NCI-H345 treated with DMSO at 0.1 percent for 48 hours (cell line): ENCODE measurements around the gene BRI3.

ENCODE experiments used
- DNase-seq: peaks from one replicate; lab custom pipeline; 2025; ENCODE audit not compliant: unreplicated experiment; lab: John Stamatoyannopoulos, UW

BRI3 gene

DNA sequence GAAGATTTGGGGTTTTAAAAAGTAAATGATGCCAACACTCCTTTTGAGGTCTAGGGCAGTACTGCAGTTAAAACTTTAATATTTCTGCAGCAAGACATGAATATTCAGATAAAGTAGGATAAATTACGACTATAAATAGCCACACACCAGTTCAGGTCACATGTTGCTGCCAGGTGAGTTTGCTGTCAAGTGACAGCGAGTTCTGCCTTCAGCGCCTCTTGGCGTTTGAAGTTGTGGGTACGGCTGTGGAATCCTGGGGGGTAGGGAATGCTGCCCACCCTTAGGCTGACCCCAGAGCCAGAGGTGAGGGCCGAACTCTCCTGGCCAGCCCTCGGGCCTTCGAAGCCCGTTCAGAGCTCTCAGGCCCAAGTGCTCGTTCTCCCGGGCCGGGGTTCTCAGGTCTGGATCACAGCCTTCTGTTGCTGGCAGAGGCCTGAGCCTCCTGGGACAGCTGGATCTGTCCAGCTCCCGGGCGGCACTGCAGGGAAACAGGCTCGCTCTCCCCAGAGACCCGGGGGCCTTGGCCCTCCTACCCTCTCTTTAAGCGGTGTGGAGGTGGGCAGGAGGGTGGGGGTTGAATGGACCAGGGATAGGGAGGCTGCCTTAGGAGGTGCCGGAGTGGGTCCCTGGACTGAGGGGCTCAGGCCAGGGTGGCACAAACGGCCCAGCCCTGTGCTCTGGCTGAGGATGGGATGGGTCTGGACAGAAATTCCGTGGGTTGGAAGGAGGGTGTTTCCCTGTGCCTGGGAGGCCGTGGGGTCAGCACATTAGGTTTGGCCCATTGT lies 5.4 kb downstream of the BRI3 start:
- DNase-seq: no peak

- DNase-seq: peak; percentile 28
Observed at GRCh38 chr7:98287486-98287959, 6.0 kb downstream of the BRI3 start.

- DNase-seq: no peak
Observed at GRCh38 chr7:98288064-98288823, 6.8 kb downstream of the BRI3 start.

DNA sequence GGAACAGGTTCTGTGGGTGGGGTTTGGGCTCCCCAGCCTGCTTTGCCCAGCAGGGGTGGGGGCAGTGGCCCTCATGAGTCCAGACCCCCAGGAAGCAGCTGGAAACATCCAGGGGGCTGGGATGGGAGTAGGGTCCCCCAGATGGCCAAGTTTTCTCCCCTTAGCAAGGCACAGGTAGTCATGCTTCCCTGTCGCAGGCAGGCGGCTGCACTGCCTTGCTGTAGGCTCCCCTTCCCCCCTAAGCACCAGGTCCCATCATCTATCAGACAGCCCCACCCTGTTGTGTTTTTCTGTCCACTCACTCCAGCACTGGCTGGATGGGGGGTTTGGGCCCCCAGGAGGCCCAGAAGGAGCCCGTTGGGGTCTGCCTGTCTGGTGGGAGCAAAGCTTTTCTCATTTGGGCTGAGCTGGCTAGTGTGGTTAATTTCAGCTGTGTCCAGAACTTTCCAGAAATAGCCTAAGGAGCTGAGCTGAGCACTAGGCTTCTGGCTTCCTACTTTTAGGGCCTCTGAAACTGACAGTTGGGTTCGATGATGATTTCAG lies 7.9 kb downstream of the BRI3 start:
- no peak for DNase-seq

DNA sequence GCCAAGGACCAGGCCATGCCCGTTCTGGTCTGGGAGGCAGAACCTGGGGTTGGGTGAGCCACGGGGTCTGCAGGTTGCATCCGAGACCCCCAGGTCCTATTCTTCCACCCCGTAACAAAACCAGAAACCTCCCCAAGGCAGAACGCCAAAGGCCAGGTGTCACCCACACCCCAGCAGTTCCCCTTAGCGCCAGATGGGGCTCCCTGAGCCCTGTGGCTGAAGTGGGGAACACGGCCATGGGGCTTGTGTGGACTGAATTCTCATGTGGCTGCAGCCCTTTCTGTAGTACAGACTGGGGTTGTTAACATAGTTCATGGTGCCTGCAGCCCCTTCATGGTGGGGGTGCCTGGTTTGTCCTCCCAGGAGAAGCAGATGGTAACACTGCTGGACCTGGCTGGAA lies 10.2 kb downstream of the BRI3 start:
- DNase-seq: no peak

DNA sequence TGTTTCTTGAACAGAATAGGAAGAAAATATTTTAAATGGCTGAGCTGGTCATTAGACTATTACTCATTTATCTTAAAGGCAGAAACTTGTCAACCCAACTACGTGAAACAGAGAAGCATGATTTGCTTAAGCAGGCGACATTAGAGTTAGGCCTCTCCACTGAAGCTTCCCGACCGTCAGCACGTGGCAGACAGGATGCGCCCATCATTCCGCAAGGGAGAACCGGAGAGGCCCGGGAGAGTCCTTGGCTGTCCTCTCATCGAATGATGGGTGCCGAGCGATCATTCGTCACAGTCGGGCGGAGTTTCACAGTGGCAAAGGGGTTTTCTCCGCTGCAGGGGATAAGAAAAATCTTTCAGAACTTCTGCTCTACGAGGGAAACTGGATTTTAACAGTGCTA lies 11.8 kb downstream of the BRI3 start:
- no peak for DNase-seq

- no peak for DNase-seq
Observed at GRCh38 chr7:98293746-98294145, 12.3 kb downstream of the BRI3 start.

GRCh38 chr7:98294326-98294725 lies 12.8 kb downstream of the BRI3 start:
- no peak for DNase-seq

- DNase-seq: peak; percentile 78
Observed at GRCh38 chr7:98294798-98295382, 13.4 kb downstream of the BRI3 start.

DNA sequence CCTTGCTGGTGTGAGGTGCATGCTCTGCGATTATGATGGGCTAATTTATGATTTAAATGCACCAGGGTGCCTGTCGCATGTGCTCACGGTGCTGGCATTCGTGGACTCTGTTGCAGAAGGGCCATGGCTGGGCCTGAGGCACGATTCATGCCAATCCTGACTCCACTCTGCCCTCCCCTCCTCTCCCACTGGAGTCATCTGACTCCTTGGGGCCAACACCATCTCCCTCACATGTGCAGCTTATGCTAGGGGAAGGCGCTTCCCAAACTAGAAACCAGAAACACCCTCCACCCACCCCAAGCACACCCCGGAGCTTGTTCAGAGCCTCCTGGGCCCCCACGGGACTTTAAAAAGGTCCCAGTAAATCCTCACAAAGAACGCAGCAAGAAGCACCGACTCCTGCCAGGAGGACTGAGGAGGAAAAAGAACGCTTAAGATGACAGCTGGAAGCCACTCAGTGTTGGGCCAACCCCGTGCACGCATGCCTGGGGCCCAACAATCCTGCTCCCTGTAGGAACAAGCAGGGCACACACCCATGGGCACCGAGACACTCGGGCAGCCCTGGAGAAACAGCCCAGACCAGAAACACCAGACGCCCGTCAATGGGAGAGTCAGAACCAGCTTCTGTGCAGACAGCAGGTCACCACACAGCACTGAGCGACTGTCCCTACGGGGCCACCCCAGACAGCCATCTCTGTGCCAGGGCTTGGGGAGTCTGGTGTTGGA lies 14.1 kb downstream of the BRI3 start:
- no peak for DNase-seq

DNA sequence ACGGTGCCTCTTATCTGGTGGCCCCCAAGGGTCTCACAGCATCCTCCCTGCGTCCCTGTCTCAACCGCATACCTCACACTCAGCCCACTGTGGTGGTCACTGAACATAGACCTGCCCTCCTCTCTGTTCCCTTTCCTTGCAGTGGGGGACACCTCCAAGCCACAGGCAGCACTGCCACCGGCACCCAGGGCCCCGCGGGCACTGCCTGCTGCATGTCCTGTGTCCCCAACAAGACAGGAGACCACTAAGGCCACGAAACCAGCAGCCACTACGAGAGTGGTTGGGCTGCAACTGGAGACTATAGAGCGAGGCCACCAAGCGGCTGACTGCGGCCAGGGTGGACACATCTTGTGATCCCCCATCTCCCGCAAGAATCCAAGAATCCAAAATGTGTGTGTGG lies 15.3 kb downstream of the BRI3 start:
- no peak for DNase-seq

DNA sequence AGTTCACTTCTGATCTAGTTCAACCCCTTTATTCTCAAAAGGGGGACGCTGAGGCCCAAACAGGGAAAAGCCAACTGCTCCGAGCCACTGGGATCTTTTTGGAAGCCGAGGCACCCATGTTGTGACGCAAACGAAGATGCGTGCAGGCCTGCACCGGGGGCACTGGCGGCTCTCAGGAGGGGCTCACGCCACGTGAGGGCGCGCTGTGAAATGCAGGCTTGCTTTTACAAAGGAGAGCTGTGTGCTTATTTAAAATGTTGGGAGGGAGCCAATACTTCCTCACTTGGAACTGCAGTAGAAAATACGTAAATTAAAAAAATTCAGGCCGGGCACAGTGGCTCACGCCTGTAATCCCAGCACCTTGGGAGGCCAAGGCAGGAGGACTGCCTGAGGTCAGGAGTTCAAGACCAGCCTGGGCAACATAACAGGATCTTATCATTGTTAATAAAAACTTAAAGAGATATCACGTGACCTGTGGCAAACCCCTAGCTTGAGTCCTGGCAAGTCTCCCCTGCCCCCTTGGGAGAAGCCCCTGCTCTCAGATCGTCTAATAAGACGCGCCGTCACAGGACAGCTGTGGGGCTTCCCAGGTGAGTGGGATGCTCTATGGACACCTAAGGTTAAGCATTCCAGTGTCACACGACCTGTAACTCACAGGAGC lies 16.3 kb downstream of the BRI3 start:
- DNase-seq: no peak

DNA sequence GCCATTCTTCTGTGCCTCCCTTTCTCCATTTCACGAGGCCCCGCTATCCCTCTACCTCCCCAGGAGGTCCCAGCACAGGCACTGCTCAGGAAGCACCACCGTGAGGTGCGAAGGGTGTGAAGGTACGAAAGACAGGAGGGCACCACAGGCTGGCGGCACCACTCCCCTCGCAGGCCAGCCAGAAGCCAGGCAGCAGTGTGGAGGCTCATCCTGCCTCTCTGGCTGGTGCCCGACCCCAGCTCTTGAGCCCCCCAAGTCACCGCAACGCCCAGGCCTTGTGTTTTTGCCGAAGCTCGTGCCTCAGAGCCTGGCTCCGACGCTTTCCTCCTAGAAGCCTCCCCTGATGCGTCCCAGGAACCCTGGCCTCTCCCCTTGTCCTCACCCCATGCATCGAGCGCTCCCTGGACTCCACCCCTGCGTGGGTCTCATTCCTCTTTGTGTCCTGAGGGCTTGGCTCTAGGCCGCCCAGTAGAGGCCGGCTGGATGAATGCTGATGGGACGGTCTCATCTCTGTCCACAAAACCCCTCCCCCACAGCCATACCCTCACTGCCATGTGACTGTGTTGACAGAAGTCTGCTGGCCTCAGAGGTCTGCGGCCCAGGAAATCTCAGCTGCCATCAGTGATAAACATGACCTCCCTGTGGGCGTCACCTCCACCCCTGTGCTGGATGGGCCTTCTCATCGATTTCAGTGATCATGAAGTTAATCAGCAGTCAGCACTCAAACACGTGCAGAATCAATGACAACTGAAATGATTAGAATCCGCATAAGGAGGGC lies 19.3 kb downstream of the BRI3 start:
- no peak for DNase-seq

GRCh38 chr7:98301693-98302470 lies 20.4 kb downstream of the BRI3 start:
- DNase-seq: no peak

GRCh38 chr7:98303176-98303865 lies 21.8 kb downstream of the BRI3 start:
- no peak for DNase-seq

DNA sequence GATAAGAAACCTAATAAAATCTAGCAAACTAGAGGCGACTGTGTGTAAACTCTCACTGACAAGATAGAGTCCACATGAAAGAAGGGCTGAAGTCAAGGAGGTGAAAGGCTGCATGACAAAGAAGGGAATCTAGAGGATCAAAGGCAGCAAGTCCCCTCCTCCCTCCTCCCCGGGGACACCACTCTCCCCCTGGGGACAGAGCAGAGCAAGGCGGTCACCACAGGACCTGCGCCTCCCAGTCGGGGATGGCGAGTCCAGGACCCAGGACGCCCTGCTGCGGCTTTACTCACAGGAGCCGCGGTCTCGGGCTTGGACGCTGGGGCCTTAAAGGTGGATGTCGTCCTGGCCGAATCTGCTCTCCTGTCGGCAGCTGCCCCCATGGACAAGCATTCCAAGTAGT lies 22.4 kb downstream of the BRI3 start:
- no peak for DNase-seq

- DNase-seq: no peak
Observed at GRCh38 chr7:98305951-98306535, 24.6 kb downstream of the BRI3 start.

DNA sequence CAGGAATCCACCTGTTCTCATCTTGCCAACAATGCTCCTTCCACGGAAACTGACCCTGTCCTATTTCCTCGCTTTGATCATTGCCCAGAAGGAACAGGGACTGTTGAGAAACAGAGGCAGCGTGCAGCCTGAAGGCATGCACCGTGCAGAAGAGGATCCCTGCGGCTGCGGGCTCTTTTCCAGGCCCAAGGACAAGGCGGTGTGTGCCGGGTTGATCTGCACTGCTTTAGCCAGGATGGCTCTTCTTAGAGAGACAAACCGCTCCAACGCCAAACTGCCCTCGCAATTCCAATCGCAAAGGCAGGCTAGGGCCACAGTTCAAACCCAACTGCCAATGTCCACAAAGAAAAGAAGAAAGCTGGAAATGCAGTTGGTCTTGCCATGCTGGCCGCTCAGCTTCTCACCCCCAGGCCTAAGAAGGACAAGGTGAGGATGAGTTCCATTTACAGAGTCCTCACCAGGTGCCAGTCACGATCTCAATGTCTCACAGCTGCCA lies 26.5 kb downstream of the BRI3 start:
- DNase-seq: no peak
